ENCODE measurements around the gene AIFM3. TPM values are rescaled to one million over a fixed set of nuclear protein-coding genes. Genes with fewer than 3 reads are reported as not detected.
A peak's percentile ranks its signal among the peaks of the same experiment; 100 is the strongest.

The AIFM3 gene, protein sequence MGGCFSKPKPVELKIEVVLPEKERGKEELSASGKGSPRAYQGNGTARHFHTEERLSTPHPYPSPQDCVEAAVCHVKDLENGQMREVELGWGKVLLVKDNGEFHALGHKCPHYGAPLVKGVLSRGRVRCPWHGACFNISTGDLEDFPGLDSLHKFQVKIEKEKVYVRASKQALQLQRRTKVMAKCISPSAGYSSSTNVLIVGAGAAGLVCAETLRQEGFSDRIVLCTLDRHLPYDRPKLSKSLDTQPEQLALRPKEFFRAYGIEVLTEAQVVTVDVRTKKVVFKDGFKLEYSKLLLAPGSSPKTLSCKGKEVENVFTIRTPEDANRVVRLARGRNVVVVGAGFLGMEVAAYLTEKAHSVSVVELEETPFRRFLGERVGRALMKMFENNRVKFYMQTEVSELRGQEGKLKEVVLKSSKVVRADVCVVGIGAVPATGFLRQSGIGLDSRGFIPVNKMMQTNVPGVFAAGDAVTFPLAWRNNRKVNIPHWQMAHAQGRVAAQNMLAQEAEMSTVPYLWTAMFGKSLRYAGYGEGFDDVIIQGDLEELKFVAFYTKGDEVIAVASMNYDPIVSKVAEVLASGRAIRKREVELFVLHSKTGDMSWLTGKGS
- total RNA-seq (2012; rRNA removed) (under 0.01 and 0.18 TPM in 2 replicates), polyA plus RNA-seq (2012; rRNA removed) (0.09 TPM in 2 replicates), Bru-seq, nascent RNA (percentile 12 among the genes with signal in this experiment), BruChase-seq, experiment 1, labeled RNA remaining after a 6-hour chase (not detected), BruChase-seq, experiment 2, labeled RNA remaining after a 2-hour chase (percentile 16 among the genes with signal in this experiment)
- 0.20 TPM in 1 of 2 replicates, not detected in the other for polyA plus RNA-seq (2012; cell fraction: cytosol; rRNA removed)
- 0.83 and 1.3 TPM in 2 replicates for polyA plus RNA-seq (2012; cell fraction: nucleus; rRNA removed; ENCODE audit: low replicate concordance)
- long read RNA-seq, partial matches to known transcripts = 0 of 1 reads
- long read RNA-seq, other reads (novel, unspliced or antisense) = 1 of 1 reads

DNA sequence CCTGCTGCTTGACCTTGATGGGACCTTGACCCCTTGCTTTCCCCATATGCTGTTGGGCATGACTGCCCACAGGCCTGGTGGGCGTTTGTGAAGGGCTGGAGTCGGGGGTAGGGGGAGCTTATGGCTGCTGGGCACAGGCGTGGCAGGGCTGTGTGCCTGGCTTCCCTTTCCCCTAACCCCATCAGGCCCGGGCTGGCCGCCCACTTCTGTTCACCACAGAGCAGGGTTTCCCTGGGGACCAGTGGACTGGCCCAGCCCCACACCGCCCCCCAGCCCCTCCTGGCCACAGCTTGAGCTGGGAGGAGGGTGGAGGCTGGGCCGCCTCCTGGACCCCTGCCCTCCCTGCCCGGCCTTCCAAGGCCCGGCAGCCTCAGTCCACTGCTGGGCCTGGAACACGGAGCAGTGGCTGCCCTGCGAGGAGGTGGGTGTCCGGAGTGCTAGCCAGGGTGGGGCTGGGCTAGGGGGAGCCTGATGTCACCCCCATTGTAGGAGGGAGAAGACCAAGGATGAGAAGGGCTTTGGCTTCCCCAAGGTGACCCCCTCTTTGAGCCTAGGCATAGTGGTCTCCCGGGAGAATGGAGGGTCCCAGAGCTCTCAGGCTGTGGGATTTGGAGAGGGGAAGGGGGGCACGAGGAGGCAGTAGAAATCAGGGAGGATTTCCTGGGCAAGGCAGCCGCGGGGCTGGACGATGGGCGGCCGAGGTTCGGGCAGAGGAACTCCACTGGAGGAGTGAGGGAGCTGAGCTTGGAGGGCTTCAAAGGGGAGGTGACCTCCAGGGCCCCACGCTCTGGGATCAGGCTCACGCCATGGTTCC, at the start of gene AIFM3:
Gene AIFM3, plus strand, starts transcription at position 373 of the 814 bp plus-strand sequence. CDS start 690 bp downstream, outside the sequence.
- H3K14ac ChIP-seq (replicated peaks; ENCODE audit: low read depth, low read length) = no peak within 1 kb of the TSS
- H2BK15ac ChIP-seq (ENCODE audit: low read depth, low read length) = no peak within 1 kb of the TSS
- no peak within 1 kb of the TSS for H3K27ac ChIP-seq (ENCODE audit: insufficient read depth, low read length)
- in situ Hi-C loops (cut with MboI; ENCODE audit: low sequenced_read_pairs) (no loop called here), intact Hi-C loops (cut with micrococcal nuclease) (no loop called here), dilution Hi-C loops (cut with HindIII; ENCODE audit: low sequenced_read_pairs, unreplicated experiment) (no loop called here)
- ATAC-seq (ENCODE audit: low read depth) = no peak
- no peak for TF ChIP-seq RFX5 (IDR thresholded peaks at IDR 0.05; ENCODE audit: low read depth, low read length)
- TF ChIP-seq CEBPB (IDR thresholded peaks at IDR 0.05; ENCODE audit: low read depth, low read length) = no peak
- TF ChIP-seq MAZ (IDR thresholded peaks at IDR 0.05; ENCODE audit: borderline replicate concordance, low read depth, low read length) = no peak
- no peak for TF ChIP-seq RAD21 (IDR thresholded peaks at IDR 0.05; ENCODE audit: low read length)
- TF ChIP-seq SMC3 (IDR thresholded peaks at IDR 0.05; ENCODE audit: low read depth, low read length) = no peak
- no peak for TF ChIP-seq MXI1 (IDR thresholded peaks at IDR 0.05; ENCODE audit: borderline replicate concordance, low read depth, low read length)
- H2AK9ac ChIP-seq (replicated peaks; ENCODE audit: low read depth, low read length, poor library complexity) = peak within 1 kb of the TSS; percentile 47
- no peak within 1 kb of the TSS for H2BK5ac ChIP-seq (ENCODE audit: low read depth, low read length, poor library complexity, severe bottlenecking)
- BruUV-seq (replicated peaks) = no TSS peak
- H3K4me3 ChIP-seq (ENCODE audit: insufficient read depth, low read depth, low read length) = no peak within 1 kb of the TSS
- no peaks in the 10 kb centered on the region for H3K9me1 ChIP-seq (ENCODE audit: insufficient read depth, low read length)
- POLR2A ChIA-PET (ENCODE audit: unreplicated experiment) = no interaction called here
- no peak within 1 kb of the TSS for H4K8ac ChIP-seq (ENCODE audit: low read depth in 2 of 2, low read length in 2 of 2)
- no peaks in the 10 kb centered on the region for H3K9me3 ChIP-seq (ENCODE audit: control insufficient read depth, insufficient read depth, low read length)
- H2BK20ac ChIP-seq (ENCODE audit: low read depth, low read length) = no peak within 1 kb of the TSS
- no peak within 1 kb of the TSS for H3K23ac ChIP-seq (ENCODE audit: low read depth, low read length)
- no peak within 1 kb of the TSS for H3K18ac ChIP-seq (ENCODE audit: low read depth, low read length)
- DNase-seq = no peak
- H3K4me1 ChIP-seq (ENCODE audit: control insufficient read depth, insufficient read depth, low read length) = no peaks in the 10 kb centered on the region
- H4K91ac ChIP-seq (ENCODE audit: insufficient read depth, low read depth, low read length) = no peak within 1 kb of the TSS
- H3K56ac ChIP-seq (ENCODE audit: extremely low read depth, insufficient read depth, low read length) = no peak within 1 kb of the TSS
- peaks cover 41% of the 10 kb centered on the region for H3K27me3 ChIP-seq (ENCODE audit: control insufficient read depth, insufficient read depth, low read length)
- no peak within 1 kb of the TSS for H2AK5ac ChIP-seq (ENCODE audit: low read depth, low read length)
- H3K4ac ChIP-seq (ENCODE audit: low read depth, low read length) = no peak within 1 kb of the TSS
- no peaks in the 10 kb centered on the region for H4K20me1 ChIP-seq (ENCODE audit: insufficient read depth, low read length)
- H3K79me1 ChIP-seq (ENCODE audit: low read depth in 1 of 2, low read length in 2 of 2) = no peaks in the 10 kb centered on the region
- H4K5ac ChIP-seq (ENCODE audit: low read depth, low read length) = no peak within 1 kb of the TSS
- peak within 1 kb of the TSS; percentile 27 for H2AFZ ChIP-seq (replicated peaks; ENCODE audit: low read length, poor library complexity)
- no peak within 1 kb of the TSS for H3K4me2 ChIP-seq (ENCODE audit: low read depth, low read length)
- H3K36me3 ChIP-seq (ENCODE audit: control insufficient read depth, insufficient read depth, low read length) = no peaks in the 10 kb centered on the region
- CTCF ChIA-PET = no interaction called here
- no peak within 1 kb of the TSS for H2BK120ac ChIP-seq (ENCODE audit: low read depth, low read length)
- H3K9ac ChIP-seq (ENCODE audit: low read depth, low read length) = no peak within 1 kb of the TSS
- 68% methylated on average over 4 of the region's 22 CpGs; no CpG with 5 or more reads in 1 of the 2 experiments for WGBS, 2 experiments (ENCODE audit: extremely low coverage in 2 of 2, insufficient read length in 1 of 2)

Data from IMR-90 (cell line).